T-cell (primary cell): ENCODE data around the gene KCNT1. TPM values are rescaled to one million over a fixed set of nuclear protein-coding genes. Genes with fewer than 3 reads are reported as not detected.

Experiments used
- ATAC-seq, 4 experiments: fragments of 200-7000 bp in 3 of 4; fragments of 150-1000 bp in 1 of 4; cut with Tn5 transposase; replicated peaks in 1 of 4; 1 replicate in 3 of 4; 2 replicates in 1 of 4; pipeline ENCODE4 v1.10.0; 2021; ENCODE audit warnings: moderate library complexity in 3 of 4, mild to moderate bottlenecking in 2 of 4, moderate number of reproducible peaks in 1 of 4
- CTCF ChIA-PET, 2 donors: fragments of 300-600 bp; sonication (Branson Sonifier 250); formaldehyde crosslinking; loops; one replicate each; lab custom pipeline; 2022; ENCODE audit warnings: antibody characterized with exemption in 2 of 2; lab: Charles Lee
- POLR2A ChIA-PET, 2 donors: fragments of 300-600 bp; sonication (Branson Sonifier 250); formaldehyde crosslinking; loops; one replicate each; lab custom pipeline; 2022; ENCODE audit warnings: antibody characterized with exemption in 2 of 2; lab: Charles Lee
- DNase-seq, 35 experiments: peaks; one replicate each; pipeline versions ENCODE4 v3.0.0 to v3.0.0-alpha.2; 2013 to 2023
- H3K27ac ChIP-seq: one replicate; pipeline ENCODE4 v1.5.1; 2013; ENCODE audit warnings: low read length
- H3K27me3 ChIP-seq, 2 experiments: replicated peaks in 1 of 2; 1 replicate in 1 of 2; 2 replicates in 1 of 2; pipeline versions ENCODE4 v1.6.1 to v1.7.0; 2013; ENCODE audit warnings: low read length in 1 of 2, mixed read lengths in 1 of 2; ENCODE audit not compliant: control insufficient read depth in 2 of 2, insufficient read depth in 2 of 2; ENCODE audit errors: extremely low read depth in 1 of 2
- H3K36me3 ChIP-seq, 2 donors: 1 replicate in 1 of 2; 2 replicates in 1 of 2; pipeline versions ENCODE4 v1.6.1 to v1.7.0; 2013; ENCODE audit warnings: low read length in 1 of 2; ENCODE audit not compliant: control insufficient read depth in 2 of 2, insufficient read depth in 1 of 2; ENCODE audit errors: extremely low read depth in 1 of 2
- H3K4me1 ChIP-seq, 2 experiments: 1 replicate in 1 of 2; 2 replicates in 1 of 2; pipeline versions ENCODE4 v1.6.1 to v1.7.0; 2013; ENCODE audit warnings: low read length in 2 of 2, mixed read lengths in 1 of 2; ENCODE audit not compliant: insufficient read depth in 2 of 2, control insufficient read depth in 1 of 2; ENCODE audit errors: extremely low read depth in 1 of 2
- H3K4me3 ChIP-seq, 2 donors: 1 replicate in 1 of 2; 2 replicates in 1 of 2; pipeline versions ENCODE4 v1.5.1 to v1.7.0; 2013; ENCODE audit warnings: mild to moderate bottlenecking in 2 of 2, low read length in 1 of 2, moderate library complexity in 1 of 2; ENCODE audit not compliant: control insufficient read depth in 1 of 2; ENCODE audit errors: extremely low read depth in 1 of 2
- H3K9me3 ChIP-seq: 2 replicates; pipeline ENCODE4 v1.7.0; 2013
- H3K27ac Mint-ChIP-seq, 2 donors: one replicate each; pipeline ENCODE4 v1.8.0; 2020 to 2021; ENCODE audit warnings: mild to moderate bottlenecking in 2 of 2, mixed read lengths in 2 of 2
- H3K27me3 Mint-ChIP-seq, 2 donors: one replicate each; pipeline ENCODE4 v1.8.0; 2021 to 2022; ENCODE audit warnings: mixed read lengths in 2 of 2
- H3K36me3 Mint-ChIP-seq: one replicate; pipeline ENCODE4 v1.8.0; 2021; ENCODE audit warnings: mixed read lengths
- H3K4me1 Mint-ChIP-seq, 3 donors: one replicate each; pipeline ENCODE4 v1.8.0; 2020 to 2022; ENCODE audit warnings: mixed read lengths in 3 of 3, mild to moderate bottlenecking in 1 of 3
- H3K4me3 Mint-ChIP-seq, 3 donors: one replicate each; pipeline ENCODE4 v1.8.0; 2020 to 2022; ENCODE audit warnings: mild to moderate bottlenecking in 3 of 3, mixed read lengths in 3 of 3, moderate library complexity in 3 of 3
- H3K9me3 Mint-ChIP-seq, 3 donors: one replicate each; pipeline ENCODE4 v1.8.0; 2020 to 2022; ENCODE audit warnings: mixed read lengths in 3 of 3
- WGBS: methylation state at CpG from one replicate; pipeline ENCODE4 v1.1.5; 2013; ENCODE audit warnings: missing lambda C conversion rate; ENCODE audit not compliant: insufficient coverage; 5-methylcytosine and 5-hydroxymethylcytosine counted together
- total RNA-seq, 35 experiments: library from RNA in 6 of 35; stranded (reverse) in 6 of 35; fragments of 120-200 nt in 1 of 35; gene quantifications; one replicate each; pipeline versions ENCODE4 v1.2.1 to v1.2.4 and lab custom pipeline; 2013 to 2026

The KCNT1 gene
- total RNA-seq, 5 donors from 2014 or later (not counting 1 experiment from before 2014, with no cell fraction given), result 0.07 to 0.54 (median 0.16) TPM; not detected in 2

GRCh38 chr9:135734616-135735144 lies 32.7 kb downstream of the KCNT1 start:
- H3K27me3 Mint-ChIP-seq, result peaks cover 6 to 30% of the 10 kb centered on the region in 2 donors
- no peak overlapping the region for H3K4me3 Mint-ChIP-seq
- Histone ChIP-seq H3K4me3 (no peak overlapping the region), H3K27me3 (peaks cover 0 to 45% of the 10 kb centered on the region in 2 experiments), H3K36me3 (no peaks in the 10 kb centered on the region), H3K9me3 (peaks cover 2% of the 10 kb centered on the region), H3K4me1 (no peaks in the 10 kb centered on the region), H3K27ac (no peak overlapping the region)
- DNase-seq, result no peak
- POLR2A ChIA-PET, result no interaction called here
- CTCF ChIA-PET, result no interaction called here
- no peaks in the 10 kb centered on the region for H3K36me3 Mint-ChIP-seq
- no peak overlapping the region for H3K27ac Mint-ChIP-seq
- no peaks in the 10 kb centered on the region for H3K4me1 Mint-ChIP-seq
- 80% methylated on average over 24 of the region's 27 CpGs for WGBS
- ATAC-seq, result no peak
- H3K9me3 Mint-ChIP-seq, result peaks cover 7 to 9% (median 8%) of the 10 kb centered on the region in 3 donors

DNA sequence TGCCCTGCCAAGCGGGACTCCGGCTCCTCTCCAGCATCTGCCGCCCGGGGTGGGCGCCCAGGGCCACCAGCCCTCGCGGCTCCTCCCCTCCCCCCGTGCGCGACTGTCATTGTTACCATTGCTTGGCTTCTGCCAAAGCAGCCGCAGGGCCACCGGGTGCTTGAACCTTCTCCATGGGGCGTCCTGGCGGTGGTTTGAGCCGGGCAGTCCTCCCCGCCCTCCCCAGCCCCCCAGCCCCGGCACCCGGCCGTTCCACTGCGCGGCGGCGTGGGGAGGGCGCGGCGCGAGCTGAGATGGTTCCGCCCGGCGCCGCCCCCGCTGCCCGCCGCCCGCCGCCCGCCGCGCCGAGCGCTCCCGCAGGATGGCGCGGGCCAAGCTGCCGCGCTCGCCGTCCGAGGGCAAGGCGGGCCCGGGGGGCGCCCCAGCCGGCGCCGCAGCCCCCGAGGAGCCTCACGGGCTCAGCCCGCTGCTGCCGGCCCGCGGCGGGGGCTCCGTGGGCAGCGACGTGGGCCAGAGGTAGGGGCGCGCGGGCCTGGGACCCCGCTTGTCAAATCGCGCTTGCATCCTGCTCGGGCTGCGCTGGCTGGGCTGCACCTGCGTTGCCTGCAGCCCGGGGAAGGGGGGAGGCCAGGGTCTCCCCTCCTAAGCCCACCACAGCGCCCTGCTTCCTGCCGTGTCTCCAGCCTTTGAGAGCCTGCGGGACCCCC lies 34.4 kb downstream of the KCNT1 start:
- DNase-seq (no peak), ATAC-seq (no peak)

DNA sequence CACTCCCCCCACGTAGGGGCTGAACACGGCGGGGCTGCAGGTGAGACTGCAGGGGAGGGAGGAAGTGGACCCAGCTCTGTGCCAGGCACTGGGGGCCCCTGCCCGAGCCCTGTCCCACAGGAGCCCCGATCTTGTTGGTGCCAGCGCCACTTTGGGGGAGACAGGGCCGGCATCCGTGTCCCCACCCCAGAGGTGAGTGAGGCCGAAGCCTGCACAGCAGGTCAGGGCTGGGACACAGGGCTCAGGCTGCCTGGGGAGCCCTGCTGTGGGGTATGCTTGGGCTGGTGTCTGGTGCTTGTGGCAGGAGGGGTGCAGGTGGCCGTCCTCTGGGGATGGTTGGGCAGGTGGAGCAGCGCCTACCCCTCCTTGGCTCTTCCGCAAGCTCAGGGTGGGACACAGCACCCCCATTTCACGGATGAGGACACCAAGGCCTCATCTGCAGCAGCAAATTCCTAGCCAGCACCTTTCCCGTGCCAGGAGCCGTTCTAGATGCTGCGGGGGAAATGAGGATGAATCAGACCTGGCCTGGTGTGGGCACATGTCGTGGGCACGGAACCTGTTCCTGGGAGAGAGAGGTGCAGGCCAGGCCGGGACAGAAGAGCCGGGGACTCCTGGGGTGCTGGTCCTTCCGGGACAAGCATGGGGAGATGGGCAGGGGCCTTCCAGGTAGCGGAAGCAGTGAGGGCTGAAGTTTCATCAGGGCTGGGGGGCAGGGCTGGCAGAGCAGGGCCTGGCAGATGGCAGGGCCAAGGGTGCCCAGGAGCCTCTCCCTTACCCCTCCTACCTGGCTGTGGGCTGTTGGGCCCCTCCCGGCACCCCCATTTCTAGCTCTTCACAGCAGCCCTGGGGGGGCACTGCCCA lies 35.2 kb downstream of the KCNT1 start:
- Histone ChIP-seq H3K27ac (no peak overlapping the region), H3K4me3 (no peak overlapping the region), H3K27me3 (peaks cover 0 to 64% of the 10 kb centered on the region in 2 experiments), H3K9me3 (no peaks in the 10 kb centered on the region), H3K36me3 (no peaks in the 10 kb centered on the region), H3K4me1 (no peaks in the 10 kb centered on the region)
- ChIA-PET POLR2A (no interaction called here), CTCF (no interaction called here)
- Mint-ChIP-seq H3K9me3 (no peaks in the 10 kb centered on the region), H3K4me3 (no peak overlapping the region), H3K4me1 (no peaks in the 10 kb centered on the region), H3K36me3 (no peaks in the 10 kb centered on the region), H3K27me3 (peaks cover 10 to 28% of the 10 kb centered on the region in 2 donors), H3K27ac (no peak overlapping the region)
- no peak for ATAC-seq
- DNase-seq, result no peak
- 70% methylated on average over 16 of the region's 23 CpGs for WGBS

More for the DNA sequence above, 34.4 kb downstream of the KCNT1 start:
- peaks cover 2% of the 10 kb centered on the region for H3K9me3 ChIP-seq
- H3K27me3 ChIP-seq, result peaks cover 0 to 59% of the 10 kb centered on the region in 2 experiments
- H3K4me3 ChIP-seq, result no peak overlapping the region
- Mint-ChIP-seq H3K9me3 (peaks cover 3% of the 10 kb centered on the region in 3 donors), H3K4me3 (no peak overlapping the region), H3K27ac (no peak overlapping the region), H3K36me3 (no peaks in the 10 kb centered on the region), H3K27me3 (peaks cover 10 to 28% of the 10 kb centered on the region in 2 donors), H3K4me1 (no peaks in the 10 kb centered on the region)
- POLR2A ChIA-PET, result no interaction called here
- H3K4me1 ChIP-seq, result no peaks in the 10 kb centered on the region
- no peaks in the 10 kb centered on the region for H3K36me3 ChIP-seq
- no peak overlapping the region for H3K27ac ChIP-seq
- 12% methylated on average over 62 of the region's 78 CpGs for WGBS
- CTCF ChIA-PET, result no interaction called here

DNA sequence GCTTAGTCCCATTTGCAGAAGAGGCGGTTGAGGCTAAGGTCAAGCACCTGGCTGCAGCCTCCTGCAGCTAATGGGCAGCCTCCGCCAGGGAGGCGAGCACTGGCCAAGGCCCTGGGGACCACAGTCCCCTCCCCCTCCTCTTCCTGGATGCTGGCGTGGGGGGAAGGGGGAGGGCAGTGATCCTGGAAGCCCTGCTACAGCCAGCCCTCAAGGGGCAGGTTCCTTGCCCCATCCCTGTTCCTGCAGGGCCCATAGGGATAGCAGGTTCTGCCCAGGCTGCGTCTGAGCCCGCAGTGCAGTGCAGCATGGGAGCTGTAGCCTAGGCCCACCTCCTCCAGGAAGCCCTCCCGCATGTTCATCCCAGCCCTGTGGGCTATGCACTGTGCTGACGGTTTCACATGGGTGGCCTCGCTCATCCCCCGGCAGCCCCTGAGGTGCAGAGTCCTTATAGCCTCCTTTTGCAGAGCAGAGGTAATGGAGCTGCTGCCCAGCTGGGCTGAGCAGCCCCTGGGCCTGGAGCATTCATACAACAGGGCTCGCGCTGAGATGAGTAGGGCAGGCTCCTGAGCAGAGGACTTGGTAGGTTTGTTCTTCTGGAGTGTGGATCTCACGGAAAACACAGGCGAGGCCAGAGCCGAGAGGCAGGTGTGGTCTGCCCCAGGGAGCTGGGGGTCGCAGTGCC lies 36.0 kb downstream of the KCNT1 start:
- H3K4me1 Mint-ChIP-seq, result no peaks in the 10 kb centered on the region
- Histone ChIP-seq H3K9me3 (no peaks in the 10 kb centered on the region), H3K27ac (no peak overlapping the region), H3K4me1 (no peaks in the 10 kb centered on the region), H3K36me3 (no peaks in the 10 kb centered on the region), H3K4me3 (no peak overlapping the region), H3K27me3 (peaks cover 0 to 64% of the 10 kb centered on the region in 2 experiments)
- no peak overlapping the region for H3K27ac Mint-ChIP-seq
- DNase-seq (no peak), ATAC-seq (no peak)
- H3K27me3 Mint-ChIP-seq, result peaks cover 13 to 30% of the 10 kb centered on the region in 2 donors
- 88% methylated on average over 11 of the region's 16 CpGs for WGBS
- H3K9me3 Mint-ChIP-seq, result no peaks in the 10 kb centered on the region
- no peak overlapping the region for H3K4me3 Mint-ChIP-seq
- POLR2A ChIA-PET, result no interaction called here
- CTCF ChIA-PET, result no interaction called here
- H3K36me3 Mint-ChIP-seq, result no peaks in the 10 kb centered on the region

DNA sequence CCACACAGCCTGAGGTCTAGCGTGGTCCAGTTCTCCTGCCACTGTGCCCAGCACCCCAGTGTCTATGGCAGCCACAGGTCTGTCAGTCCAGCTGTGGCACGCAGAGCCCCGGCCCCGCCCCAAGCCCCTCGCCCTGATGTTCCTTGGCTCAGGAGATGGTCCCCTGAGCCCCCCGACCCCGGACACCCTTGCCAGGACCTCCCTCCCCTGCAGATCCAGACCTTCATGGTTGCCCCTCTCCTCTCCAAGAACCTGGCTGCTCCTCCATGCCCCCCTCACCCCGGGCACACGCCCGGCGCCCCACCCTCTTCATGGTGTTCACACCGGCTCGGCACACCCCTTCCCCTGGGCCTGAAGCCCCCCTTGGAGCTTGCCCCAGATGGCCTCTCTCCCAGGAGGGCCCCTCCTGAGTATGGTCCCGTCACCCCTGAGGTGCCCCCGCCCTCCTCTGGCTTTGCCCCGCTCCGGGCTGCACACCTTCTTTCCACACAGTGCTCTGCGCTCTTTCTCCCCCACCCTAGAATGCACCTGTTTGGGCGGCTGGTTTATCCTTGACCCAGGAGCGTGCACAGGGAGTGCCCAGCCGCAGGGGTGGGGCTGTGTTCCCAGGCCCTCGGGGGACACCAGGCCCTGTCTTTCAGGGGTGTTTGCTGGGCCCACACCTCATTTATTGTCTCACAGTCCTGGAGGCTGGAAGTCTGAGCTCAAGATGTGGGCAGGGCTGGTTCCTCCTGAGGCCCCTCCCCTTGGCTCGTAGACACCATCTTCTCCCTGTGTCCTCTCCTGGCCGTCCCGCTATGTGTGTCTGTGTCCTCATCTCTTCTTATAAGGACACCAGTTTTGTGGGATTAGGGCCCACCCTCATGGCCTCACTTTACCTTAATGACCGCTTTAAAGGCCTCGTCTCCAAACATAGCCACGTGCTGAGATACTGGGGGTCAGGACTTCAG lies 37.6 kb downstream of the KCNT1 start:
- Histone ChIP-seq H3K36me3 (no peaks in the 10 kb centered on the region), H3K27me3 (peaks cover 0 to 57% of the 10 kb centered on the region in 2 experiments), H3K4me3 (no peak overlapping the region), H3K4me1 (no peaks in the 10 kb centered on the region), H3K9me3 (no peaks in the 10 kb centered on the region), H3K27ac (no peak overlapping the region)
- ChIA-PET CTCF (no interaction called here), POLR2A (no interaction called here)
- Mint-ChIP-seq H3K27ac (no peak overlapping the region), H3K4me3 (no peak overlapping the region), H3K9me3 (no peaks in the 10 kb centered on the region), H3K36me3 (no peaks in the 10 kb centered on the region), H3K27me3 (peaks cover 13 to 25% of the 10 kb centered on the region in 2 donors), H3K4me1 (no peaks in the 10 kb centered on the region)
- WGBS, result 78% methylated on average over 22 of the region's 28 CpGs
- DNase-seq (no peak), ATAC-seq (no peak)
